Ascending aorta (tissue), 2 donors: ENCODE data around the gene DNAH8. TPM values are rescaled to one million over a fixed set of nuclear protein-coding genes. Genes with fewer than 3 reads are reported as not detected.

Experiments
- DNase-seq, 2 donors: peaks; one replicate each; pipeline ENCODE4 v3.0.0-alpha.2; 2019; ENCODE audit warnings: low spot score in 2 of 2
- H3K27ac ChIP-seq, 2 donors: fragments of 200-600 bp; sonication (generic); one replicate each; pipeline ENCODE4 v1.5.1; 2016 to 2017; ENCODE audit warnings: mild to moderate bottlenecking in 1 of 2
- H3K27me3 ChIP-seq: fragments of 200-600 bp; sonication (generic); one replicate; pipeline ENCODE4 v1.5.1; 2017
- H3K36me3 ChIP-seq, 2 donors: fragments of 200-600 bp; sonication (generic); one replicate each; pipeline ENCODE4 v1.5.1; 2016
- H3K4me1 ChIP-seq, 2 donors: fragments of 200-600 bp; sonication (generic); one replicate each; pipeline ENCODE4 v1.5.1; 2016 to 2017; ENCODE audit warnings: mild to moderate bottlenecking in 1 of 2
- H3K4me3 ChIP-seq, 2 donors: fragments of 200-600 bp; sonication (generic); one replicate each; pipeline ENCODE4 v1.5.1; 2016 to 2017; ENCODE audit warnings: mild to moderate bottlenecking in 1 of 2
- H3K9me3 ChIP-seq, 2 donors: fragments of 200-600 bp; sonication (generic); one replicate each; pipeline ENCODE4 v1.5.1; 2016
- intact Hi-C: fragments of 100-400 bp; cut with DNase I; formaldehyde crosslinking; loops from one replicate; pipeline ENCODE4 v1.15.1; 2023
- total RNA-seq: library from RNA; depleted of rRNA; stranded (reverse); fragments of >200 nt; gene quantifications from one replicate; pipeline ENCODE4 v1.1.0, GENCODE V29; 2016
- TF ChIP-seq, protein P1 (sequence below), 3 experiments: fragments of 200-600 bp in 2 of 3; fragments of 450-650 bp in 1 of 3; sonication (generic) in 2 of 3; IDR thresholded peaks; one replicate each; pipeline ENCODE4 v1.5.1; 2016 to 2019; ENCODE audit warnings: antibody characterized with exemption in 3 of 3, mild to moderate bottlenecking in 1 of 3, moderate library complexity in 1 of 3

Gene DNAH8
- total RNA-seq, 1 donor from 2014 or later: not detected

GRCh38 chr6:39056191-39056590 lies 341.1 kb downstream of the DNAH8 start:
- TF ChIP-seq, protein P1, sequence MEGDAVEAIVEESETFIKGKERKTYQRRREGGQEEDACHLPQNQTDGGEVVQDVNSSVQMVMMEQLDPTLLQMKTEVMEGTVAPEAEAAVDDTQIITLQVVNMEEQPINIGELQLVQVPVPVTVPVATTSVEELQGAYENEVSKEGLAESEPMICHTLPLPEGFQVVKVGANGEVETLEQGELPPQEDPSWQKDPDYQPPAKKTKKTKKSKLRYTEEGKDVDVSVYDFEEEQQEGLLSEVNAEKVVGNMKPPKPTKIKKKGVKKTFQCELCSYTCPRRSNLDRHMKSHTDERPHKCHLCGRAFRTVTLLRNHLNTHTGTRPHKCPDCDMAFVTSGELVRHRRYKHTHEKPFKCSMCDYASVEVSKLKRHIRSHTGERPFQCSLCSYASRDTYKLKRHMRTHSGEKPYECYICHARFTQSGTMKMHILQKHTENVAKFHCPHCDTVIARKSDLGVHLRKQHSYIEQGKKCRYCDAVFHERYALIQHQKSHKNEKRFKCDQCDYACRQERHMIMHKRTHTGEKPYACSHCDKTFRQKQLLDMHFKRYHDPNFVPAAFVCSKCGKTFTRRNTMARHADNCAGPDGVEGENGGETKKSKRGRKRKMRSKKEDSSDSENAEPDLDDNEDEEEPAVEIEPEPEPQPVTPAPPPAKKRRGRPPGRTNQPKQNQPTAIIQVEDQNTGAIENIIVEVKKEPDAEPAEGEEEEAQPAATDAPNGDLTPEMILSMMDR (IDR thresholded peaks at IDR 0.05): no peak
- Histone ChIP-seq H3K9me3 (no peaks in the 10 kb centered on the region), H3K36me3 (no peaks in the 10 kb centered on the region), H3K4me1 (no peaks in the 10 kb centered on the region), H3K4me3 (no peak overlapping the region), H3K27me3 (no peaks in the 10 kb centered on the region), H3K27ac (no peak overlapping the region)
- no peak for DNase-seq
- intact Hi-C loops: no loop called here

DNA sequence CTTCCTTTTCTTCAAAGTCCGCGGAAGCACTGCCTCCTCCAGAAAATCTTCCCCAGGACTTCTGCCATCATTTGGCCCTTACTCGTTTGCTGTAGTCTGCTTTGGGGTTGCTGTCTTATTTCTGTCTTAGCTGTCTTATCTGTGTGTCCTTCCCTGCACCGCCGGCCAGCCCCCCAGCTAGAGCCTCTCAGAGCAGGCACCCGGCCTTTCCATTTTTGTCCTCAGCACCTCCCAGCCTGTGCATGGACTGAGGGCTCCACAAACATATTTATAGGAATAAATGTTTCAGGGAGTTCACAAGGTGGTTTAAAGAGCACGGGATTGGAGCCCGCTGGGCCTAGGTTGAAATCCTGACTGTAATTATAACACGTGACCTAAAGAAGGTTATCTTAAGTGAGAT lies 341.6 kb downstream of the DNAH8 start:
- TF ChIP-seq, protein P1 (IDR thresholded peaks at IDR 0.05): no peak
- Histone ChIP-seq H3K36me3 (no peaks in the 10 kb centered on the region), H3K27ac (no peak overlapping the region), H3K4me3 (no peak overlapping the region), H3K27me3 (no peaks in the 10 kb centered on the region), H3K4me1 (no peaks in the 10 kb centered on the region), H3K9me3 (no peaks in the 10 kb centered on the region)
- DNase-seq: no peak
- intact Hi-C loops: no loop called here

DNA sequence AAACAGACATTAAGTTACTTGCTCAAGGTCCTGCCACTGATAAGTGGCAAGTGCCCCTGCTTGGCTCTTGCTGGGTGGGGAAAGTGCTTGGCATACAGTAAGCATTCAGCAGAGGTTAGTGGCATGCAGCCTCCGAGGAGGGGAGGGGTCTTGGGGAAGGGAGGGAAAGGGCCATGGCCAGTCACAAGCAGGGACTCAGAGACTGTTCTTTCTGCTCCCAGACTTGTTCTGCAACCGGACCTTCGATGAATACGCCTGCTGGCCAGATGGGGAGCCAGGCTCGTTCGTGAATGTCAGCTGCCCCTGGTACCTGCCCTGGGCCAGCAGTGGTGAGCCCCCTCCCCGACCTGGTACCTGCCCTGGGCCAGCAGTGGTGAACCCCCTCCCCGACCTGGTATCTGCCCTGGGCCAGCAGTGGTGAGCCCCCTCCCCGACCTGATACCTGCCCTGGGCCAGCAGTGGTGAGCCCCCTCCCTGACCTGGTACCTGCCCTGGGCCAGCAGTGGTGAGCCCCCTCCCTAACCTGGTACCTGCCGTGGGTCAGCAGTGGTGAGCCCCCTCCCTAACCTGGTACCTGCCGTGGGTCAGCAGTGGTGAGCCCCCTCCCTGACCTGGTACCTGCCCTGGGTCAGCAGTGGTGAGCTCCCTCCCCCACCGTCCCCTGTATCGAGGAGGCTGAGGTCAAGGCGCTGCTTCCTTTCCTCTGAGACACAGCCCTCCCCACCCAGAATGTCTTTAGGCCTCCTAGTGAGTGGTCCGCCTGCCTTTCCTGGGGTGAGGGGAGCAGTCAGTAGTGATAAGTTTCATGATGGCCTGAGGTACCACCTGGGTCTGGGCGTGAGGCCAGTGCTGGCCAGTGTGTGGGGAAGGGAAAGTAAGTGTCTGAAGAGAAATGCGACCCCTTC lies 342.4 kb downstream of the DNAH8 start:
- Histone ChIP-seq H3K9me3 (no peaks in the 10 kb centered on the region), H3K27me3 (no peaks in the 10 kb centered on the region), H3K36me3 (no peaks in the 10 kb centered on the region), H3K4me1 (no peaks in the 10 kb centered on the region), H3K27ac (no peak overlapping the region), H3K4me3 (no peak overlapping the region)
- no peak for DNase-seq
- TF ChIP-seq, protein P1 (IDR thresholded peaks at IDR 0.05): no peak
- intact Hi-C loops: no loop called here

DNA sequence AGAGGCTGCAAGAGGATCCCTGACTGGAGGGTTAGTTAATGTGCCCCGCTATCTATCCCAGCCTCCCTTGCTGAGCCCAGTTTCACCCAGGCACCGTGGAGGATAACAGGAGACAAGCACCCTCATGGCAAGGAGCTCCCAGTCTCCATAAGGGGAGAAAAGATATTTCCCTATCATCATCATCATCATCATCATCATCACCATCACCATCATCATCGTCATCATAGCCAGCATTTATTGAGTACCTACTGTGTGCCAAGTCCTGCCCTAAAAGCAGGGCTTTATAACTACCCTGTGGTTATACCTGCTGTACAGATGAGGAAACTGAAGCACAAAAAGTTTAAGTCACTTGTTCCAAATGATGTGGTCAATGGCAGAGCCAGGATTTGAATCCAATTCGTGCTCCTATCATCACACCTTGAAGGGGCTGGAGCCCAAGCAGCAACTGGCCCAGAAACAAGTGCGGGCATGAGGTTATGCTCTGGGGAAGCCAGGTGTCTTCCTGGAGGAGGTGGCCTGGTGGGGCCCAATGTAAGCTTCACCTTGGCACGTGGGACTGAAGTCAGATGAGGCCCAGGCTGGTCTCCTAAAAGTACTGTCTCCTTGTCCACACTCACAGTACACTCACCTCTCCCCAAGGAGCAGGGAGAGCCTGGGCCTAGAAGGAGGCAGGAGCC lies 343.5 kb downstream of the DNAH8 start:
- H3K9me3 ChIP-seq: no peaks in the 10 kb centered on the region
- H3K4me3 ChIP-seq: no peak overlapping the region
- no peaks in the 10 kb centered on the region for H3K4me1 ChIP-seq
- H3K27ac ChIP-seq: no peak overlapping the region
- intact Hi-C loops: no loop called here
- no peaks in the 10 kb centered on the region for H3K27me3 ChIP-seq
- DNase-seq: no peak
- no peaks in the 10 kb centered on the region for H3K36me3 ChIP-seq
- TF ChIP-seq, protein P1 (IDR thresholded peaks at IDR 0.05): no peak

GRCh38 chr6:39059496-39060310 lies 344.6 kb downstream of the DNAH8 start:
- DNase-seq: no peak
- Histone ChIP-seq H3K4me3 (no peak overlapping the region), H3K36me3 (no peaks in the 10 kb centered on the region), H3K27ac (no peak overlapping the region), H3K4me1 (no peaks in the 10 kb centered on the region), H3K9me3 (no peaks in the 10 kb centered on the region), H3K27me3 (no peaks in the 10 kb centered on the region)
- TF ChIP-seq, protein P1 (IDR thresholded peaks at IDR 0.05): no peak
- intact Hi-C loops: no loop called here
